HFFc6 (cell line): ENCODE results near the gene GSK3B. TPM values are rescaled to one million over a fixed set of nuclear protein-coding genes. Genes with fewer than 3 reads are reported as not detected.
"Not testable (repeated sequence)": the region's sequence is repeated elsewhere in the genome, so short reads cannot be mapped to it uniquely, and the experiment has no call there.

ENCODE experiments used
- DNase-seq: peaks from one replicate; pipeline ENCODE4 v3.0.0-alpha.2; 2018
- H3K27ac Mint-ChIP-seq: 2 replicates; pipeline ENCODE4 v1.8.0; 2020; ENCODE audit warnings: mild to moderate bottlenecking, mixed read lengths
- H3K27me3 Mint-ChIP-seq: 2 replicates; pipeline ENCODE4 v1.8.0; 2021; ENCODE audit warnings: mild to moderate bottlenecking, moderate library complexity, mixed read lengths; ENCODE audit not compliant: insufficient read depth
- H3K36me3 Mint-ChIP-seq: 2 replicates; pipeline ENCODE4 v1.8.0; 2021; ENCODE audit warnings: low read depth, mixed read lengths
- H3K4me1 Mint-ChIP-seq: 2 replicates; pipeline ENCODE4 v1.8.0; 2020; ENCODE audit warnings: low read depth, mixed read lengths
- H3K4me3 Mint-ChIP-seq: 2 replicates; pipeline ENCODE4 v1.8.0; 2020; ENCODE audit warnings: mild to moderate bottlenecking, moderate library complexity, mixed read lengths
- H3K9me3 Mint-ChIP-seq: 2 replicates; pipeline ENCODE4 v1.8.0; 2020; ENCODE audit warnings: mild to moderate bottlenecking, mixed read lengths
- CTCF ChIP-seq: fragments of 200-600 bp; sonication (generic); IDR thresholded peaks from 2 replicates; pipeline ENCODE4 v1.5.0; 2021; ENCODE audit warnings: antibody characterized with exemption, mild to moderate bottlenecking
- total RNA-seq, 6 experiments: library from RNA; stranded (reverse); fragmentation: NEBNext Ultra II Directional; extraction: Animal tissue kit (Norgen Biotek cat#: 25700); gene quantifications; 2 replicates in 1 of 6; 3 replicates in 5 of 6; pipeline ENCODE4 v1.2.3, GENCODE V29; 2021

GSK3B gene
- total RNA-seq, 6 experiments from 2014 or later = 42.9 to 52.8 (median 49.6) TPM

- peaks cover 62% of the 10 kb centered on the region for H3K4me1 Mint-ChIP-seq
- TF ChIP-seq CTCF = no peak
- no peaks in the 10 kb centered on the region for H3K27me3 Mint-ChIP-seq
- peak overlapping the region; percentile 35 for H3K27ac Mint-ChIP-seq
- no peak overlapping the region for H3K4me3 Mint-ChIP-seq
- DNase-seq = no peak
- H3K9me3 Mint-ChIP-seq = no peaks in the 10 kb centered on the region
- H3K36me3 Mint-ChIP-seq = no peaks in the 10 kb centered on the region
These were observed 71.5 kb downstream of the GSK3B start for GRCh38 chr3:120022729-120023128.

GRCh38 chr3:120021523-120021922 lies 72.7 kb downstream of the GSK3B start:
- Mint-ChIP-seq H3K4me3 (no peak overlapping the region), H3K36me3 (no peaks in the 10 kb centered on the region), H3K4me1 (peaks cover 63% of the 10 kb centered on the region), H3K27ac (peak overlapping the region; percentile 60), H3K27me3 (no peaks in the 10 kb centered on the region), H3K9me3 (no peaks in the 10 kb centered on the region)
- DNase-seq = peak; percentile 51
- no peak for TF ChIP-seq CTCF

- H3K4me1 Mint-ChIP-seq = peaks cover 61% of the 10 kb centered on the region
- no peaks in the 10 kb centered on the region for H3K36me3 Mint-ChIP-seq
- no peak for TF ChIP-seq CTCF
- no peaks in the 10 kb centered on the region for H3K9me3 Mint-ChIP-seq
- H3K27ac Mint-ChIP-seq = no peak overlapping the region
- H3K4me3 Mint-ChIP-seq = no peak overlapping the region
- H3K27me3 Mint-ChIP-seq = peaks cover 2% of the 10 kb centered on the region; the same call in 1 of the 2 replicates
- DNase-seq = no peak
These were observed 75.9 kb downstream of the GSK3B start for GRCh38 chr3:120018299-120018698.

- Mint-ChIP-seq H3K36me3 (no peaks in the 10 kb centered on the region), H3K9me3 (no peaks in the 10 kb centered on the region), H3K4me1 (peaks cover 61% of the 10 kb centered on the region), H3K27me3 (peaks cover 2% of the 10 kb centered on the region; the same call in 1 of the 2 replicates), H3K27ac (no peak overlapping the region), H3K4me3 (no peak overlapping the region)
- DNase-seq = no peak
- no peak for TF ChIP-seq CTCF
These were observed 76.6 kb downstream of the GSK3B start for GRCh38 chr3:120017692-120018091.

GRCh38 chr3:120013481-120013880 lies 80.8 kb downstream of the GSK3B start:
- Mint-ChIP-seq H3K4me1 (peaks cover 35% of the 10 kb centered on the region), H3K9me3 (no peaks in the 10 kb centered on the region), H3K27ac (no peak overlapping the region; the same call in 1 of the 2 replicates), H3K4me3 (no peak overlapping the region), H3K27me3 (peaks cover 2% of the 10 kb centered on the region; the same call in 1 of the 2 replicates), H3K36me3 (peaks cover 7% of the 10 kb centered on the region; the same call in 1 of the 2 replicates)
- no peak for DNase-seq
- TF ChIP-seq CTCF = no peak

- H3K36me3 Mint-ChIP-seq = peaks cover 42% of the 10 kb centered on the region
- H3K4me3 Mint-ChIP-seq, H3K27ac Mint-ChIP-seq, DNase-seq, H3K27me3 Mint-ChIP-seq: not testable (repeated sequence)
- peaks cover 18% of the 10 kb centered on the region for H3K9me3 Mint-ChIP-seq
- peaks cover 14% of the 10 kb centered on the region for H3K4me1 Mint-ChIP-seq
These were observed 88.5 kb downstream of the GSK3B start for GRCh38 chr3:120005741-120006140.

GRCh38 chr3:120004008-120004498 lies 90.2 kb downstream of the GSK3B start:
- Mint-ChIP-seq H3K4me1 (peaks cover 25% of the 10 kb centered on the region), H3K36me3 (peaks cover 57% of the 10 kb centered on the region), H3K9me3 (peaks cover 18% of the 10 kb centered on the region)
- not testable (repeated sequence) for DNase-seq, H3K4me3 Mint-ChIP-seq, H3K27ac Mint-ChIP-seq, H3K27me3 Mint-ChIP-seq
